Limb (tissue), 2 donors: ENCODE measurements around the gene SLC22A2.
A peak's percentile ranks its signal among the peaks of the same experiment; 100 is the strongest.

Experiments
- DNase-seq, 2 donors: peaks; one replicate each; pipeline ENCODE4 v3.0.0-alpha.2; 2016; ENCODE audit errors: extremely low spot score in 2 of 2

Gene SLC22A2

GRCh38 chr6:160217863-160218262 lies 40.8 kb downstream of the SLC22A2 start:
- no peak for DNase-seq

- DNase-seq = peak in 1 of 2 donors; percentile 24
Observed at GRCh38 chr6:160217073-160217472, 41.5 kb downstream of the SLC22A2 start.

- no peak for DNase-seq
Observed at GRCh38 chr6:160215232-160215631, 43.4 kb downstream of the SLC22A2 start.

- DNase-seq = no peak
Observed at GRCh38 chr6:160207618-160208017, 51.0 kb downstream of the SLC22A2 start.

GRCh38 chr6:160204710-160205109 lies 53.9 kb downstream of the SLC22A2 start:
- DNase-seq = no peak

- DNase-seq = no peak
Observed at GRCh38 chr6:160203953-160204352, 54.7 kb downstream of the SLC22A2 start.

GRCh38 chr6:160203522-160203921 lies 55.1 kb downstream of the SLC22A2 start:
- no peak for DNase-seq

GRCh38 chr6:160203076-160203475 lies 55.5 kb downstream of the SLC22A2 start:
- no peak for DNase-seq

- no peak for DNase-seq
Observed at GRCh38 chr6:160202411-160202810, 56.2 kb downstream of the SLC22A2 start.

- no peak for DNase-seq
Observed at GRCh38 chr6:160201061-160201460, 57.6 kb downstream of the SLC22A2 start.

GRCh38 chr6:160198606-160199211 lies 59.9 kb downstream of the SLC22A2 start:
- no peak for DNase-seq

- DNase-seq = no peak
Observed at GRCh38 chr6:160197662-160198061, 61.0 kb downstream of the SLC22A2 start.

- DNase-seq = no peak
Observed at GRCh38 chr6:160194808-160195207, 63.8 kb downstream of the SLC22A2 start.

GRCh38 chr6:160192840-160193239 lies 65.8 kb downstream of the SLC22A2 start:
- no peak for DNase-seq

GRCh38 chr6:160190973-160191372 lies 67.6 kb downstream of the SLC22A2 start:
- no peak for DNase-seq

- no peak for DNase-seq
Observed at GRCh38 chr6:160190081-160190480, 68.5 kb downstream of the SLC22A2 start.

GRCh38 chr6:160188773-160189172 lies 69.8 kb downstream of the SLC22A2 start:
- no peak for DNase-seq

- no peak for DNase-seq
Observed at GRCh38 chr6:160180706-160181105, 77.9 kb downstream of the SLC22A2 start.

GRCh38 chr6:160178271-160178670 lies 80.3 kb downstream of the SLC22A2 start:
- no peak for DNase-seq

GRCh38 chr6:160177220-160177619 lies 81.4 kb downstream of the SLC22A2 start:
- no peak for DNase-seq

GRCh38 chr6:160174681-160175080 lies 83.9 kb downstream of the SLC22A2 start:
- DNase-seq = no peak

GRCh38 chr6:160173806-160174527 lies 84.7 kb downstream of the SLC22A2 start:
- DNase-seq = no peak

- no peak for DNase-seq
Observed at GRCh38 chr6:160172704-160173103, 85.9 kb downstream of the SLC22A2 start.
